Progenitor cell of endocrine pancreas (in vitro differentiated cells): ENCODE data around the gene SLC18A3. TPM values are rescaled to one million over a fixed set of nuclear protein-coding genes. Genes with fewer than 3 reads are reported as not detected.

Experiments
- DNase-seq: peaks from one replicate; pipeline ENCODE4 v3.0.0; 2021; ENCODE audit warnings: low spot score; ENCODE audit not compliant: unreplicated experiment
- H3K27ac Mint-ChIP-seq: 2 replicates; pipeline ENCODE4 v1.8.0; 2021; ENCODE audit warnings: mild to moderate bottlenecking, moderate library complexity, mixed read lengths
- H3K27me3 Mint-ChIP-seq: 2 replicates; pipeline ENCODE4 v1.8.0; 2021; ENCODE audit warnings: mixed read lengths
- H3K36me3 Mint-ChIP-seq: 2 replicates; pipeline ENCODE4 v1.8.0; 2022; ENCODE audit warnings: mixed read lengths; ENCODE audit not compliant: insufficient read depth
- H3K4me1 Mint-ChIP-seq: 2 replicates; pipeline ENCODE4 v1.8.0; 2021; ENCODE audit warnings: low read depth, mixed read lengths
- H3K4me3 Mint-ChIP-seq: 2 replicates; pipeline ENCODE4 v1.8.0; 2021; ENCODE audit warnings: low read depth, mild to moderate bottlenecking, moderate library complexity, mixed read lengths
- H3K9me3 Mint-ChIP-seq: 2 replicates; pipeline ENCODE4 v1.8.0; 2021; ENCODE audit warnings: low read depth, mixed read lengths
- CTCF ChIP-seq: fragments of 200-600 bp; sonication (generic); IDR thresholded peaks from one replicate; pipeline ENCODE4 v1.5.0; 2021; ENCODE audit warnings: antibody characterized with exemption, mild to moderate bottlenecking; ENCODE audit not compliant: unreplicated experiment
- total RNA-seq: library from RNA; stranded (reverse); gene quantifications from 2 replicates; pipeline ENCODE4 v1.2.1, GENCODE V29; 2021

Gene SLC18A3
- total RNA-seq, 1 donor from 2014 or later = not detected

GRCh38 chr10:49595713-49596492 is 14.2 kb upstream of the SLC18A3 start:
- DNase-seq = no peak
- TF ChIP-seq CTCF = no peak
- H3K4me3 Mint-ChIP-seq = no peak overlapping the region
- peaks cover 54% of the 10 kb centered on the region for H3K27me3 Mint-ChIP-seq
- no peaks in the 10 kb centered on the region for H3K4me1 Mint-ChIP-seq
- H3K9me3 Mint-ChIP-seq = no peaks in the 10 kb centered on the region
- H3K27ac Mint-ChIP-seq = no peak overlapping the region
- H3K36me3 Mint-ChIP-seq = no peaks in the 10 kb centered on the region

- Mint-ChIP-seq H3K27me3 (peaks cover 56% of the 10 kb centered on the region), H3K9me3 (no peaks in the 10 kb centered on the region), H3K4me3 (no peak overlapping the region), H3K36me3 (no peaks in the 10 kb centered on the region), H3K4me1 (no peaks in the 10 kb centered on the region), H3K27ac (no peak overlapping the region)
- TF ChIP-seq CTCF = no peak
- no peak for DNase-seq
These were observed 13.7 kb upstream of the SLC18A3 start for GRCh38 chr10:49596493-49596809.

GRCh38 chr10:49596836-49597235 is 13.3 kb upstream of the SLC18A3 start:
- no peak overlapping the region for H3K4me3 Mint-ChIP-seq
- H3K4me1 Mint-ChIP-seq = no peaks in the 10 kb centered on the region
- H3K36me3 Mint-ChIP-seq = no peaks in the 10 kb centered on the region
- no peaks in the 10 kb centered on the region for H3K9me3 Mint-ChIP-seq
- no peak for TF ChIP-seq CTCF
- no peak for DNase-seq
- no peak overlapping the region for H3K27ac Mint-ChIP-seq
- peaks cover 56% of the 10 kb centered on the region for H3K27me3 Mint-ChIP-seq

GRCh38 chr10:49597426-49598163 is 12.5 kb upstream of the SLC18A3 start:
- Mint-ChIP-seq H3K36me3 (no peaks in the 10 kb centered on the region), H3K4me1 (no peaks in the 10 kb centered on the region), H3K27ac (peak overlapping the region; percentile 54), H3K9me3 (no peaks in the 10 kb centered on the region), H3K27me3 (peaks cover 61% of the 10 kb centered on the region), H3K4me3 (no peak overlapping the region)
- no peak for TF ChIP-seq CTCF
- no peak for DNase-seq

- TF ChIP-seq CTCF = no peak
- H3K27me3 Mint-ChIP-seq = peaks cover 63% of the 10 kb centered on the region
- no peaks in the 10 kb centered on the region for H3K9me3 Mint-ChIP-seq
- H3K4me1 Mint-ChIP-seq = no peaks in the 10 kb centered on the region
- H3K4me3 Mint-ChIP-seq = no peak overlapping the region
- no peaks in the 10 kb centered on the region for H3K36me3 Mint-ChIP-seq
- DNase-seq = no peak
- H3K27ac Mint-ChIP-seq = no peak overlapping the region
These were observed 11.8 kb upstream of the SLC18A3 start for GRCh38 chr10:49598164-49598856.
